ENCODE measurements around the gene GPBP1L1.

Gene GPBP1L1

GRCh38 chr1:45585496-45586075 is 100.7 kb downstream of the GPBP1L1 start:
- DNase-seq, result no peak

- DNase-seq, result no peak
These were observed 101.3 kb downstream of the GPBP1L1 start for GRCh38 chr1:45585110-45585426.

- DNase-seq, result peak; percentile 87
These were observed 101.8 kb downstream of the GPBP1L1 start for GRCh38 chr1:45584351-45585109.

GRCh38 chr1:45583666-45584350 is 102.5 kb downstream of the GPBP1L1 start, which contains the start of gene NASP:
NASP (plus strand) TSS chr1:45584041; CDS start chr1:45584147, 106 bp downstream.
- DNase-seq, result peak; percentile 82

GRCh38 chr1:45583264-45583665 is 103.1 kb downstream of the GPBP1L1 start:
- peak; percentile 96 for DNase-seq

Measured in fibroblast of skin of back (primary cell).